ENCODE measurements around the gene CD2AP. TPM values are rescaled to one million over a fixed set of nuclear protein-coding genes. Genes with fewer than 3 reads are reported as not detected.
A peak's percentile ranks its signal among the peaks of the same experiment; 100 is the strongest.
"Not testable (repeated sequence)": the region's sequence is repeated elsewhere in the genome, so short reads cannot be mapped to it uniquely, and the experiment has no call there.

Gene CD2AP
- total RNA-seq, 1 experiment from 2014 or later: 10.4 TPM

GRCh38 chr6:47556459-47556858 lies 78.9 kb downstream of the CD2AP start:
- DNase-seq (ENCODE audit: low read depth): not testable (repeated sequence)

DNA sequence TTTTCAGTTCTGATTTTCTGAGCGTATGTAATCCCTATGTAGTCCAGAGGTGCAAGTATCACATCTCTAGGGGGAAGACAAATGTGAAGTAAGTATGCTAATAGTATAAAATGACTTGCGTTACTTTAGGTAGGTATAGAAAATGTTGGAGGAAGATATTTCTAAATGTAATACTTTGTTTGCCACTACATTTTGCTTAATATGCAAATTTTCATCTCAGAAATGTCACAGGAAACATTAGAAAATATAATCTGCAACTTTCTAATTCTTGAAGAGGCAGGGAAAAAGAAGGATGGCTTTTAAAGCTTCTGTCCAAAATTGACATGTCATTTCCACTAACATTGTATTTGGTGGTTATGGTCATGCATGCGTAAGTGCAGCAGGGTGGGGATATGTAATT lies 85.6 kb downstream of the CD2AP start:
- DNase-seq (ENCODE audit: low read depth): no peak

- not testable (repeated sequence) for DNase-seq (ENCODE audit: low read depth)
Observed at GRCh38 chr6:47566602-47567001, 89.0 kb downstream of the CD2AP start.

GRCh38 chr6:47567586-47567985 lies 90.0 kb downstream of the CD2AP start:
- DNase-seq (ENCODE audit: low read depth): no peak

DNA sequence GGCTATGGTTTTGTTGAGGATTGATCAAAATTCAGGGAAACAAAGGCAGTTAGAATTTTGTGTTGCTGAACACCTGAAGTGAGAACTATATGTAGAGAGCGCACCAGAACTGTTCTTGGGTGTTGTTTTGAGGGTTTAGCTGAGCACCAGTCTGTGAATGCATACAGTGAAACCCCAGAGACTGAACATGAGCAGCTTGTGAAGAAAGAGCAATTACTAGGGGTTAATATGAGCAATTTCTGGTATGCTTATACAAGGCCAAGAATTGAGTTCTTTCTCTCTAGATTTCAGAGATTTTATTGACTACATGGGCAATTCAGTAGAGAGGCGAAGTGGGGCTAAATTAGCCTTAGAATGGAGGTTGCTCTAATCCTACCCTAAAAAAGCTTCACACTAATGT lies 93.9 kb downstream of the CD2AP start:
- DNase-seq (ENCODE audit: low read depth): no peak

GRCh38 chr6:47573109-47573508 lies 95.5 kb downstream of the CD2AP start:
- no peak for DNase-seq (ENCODE audit: low read depth)

GRCh38 chr6:47574789-47575188 lies 97.2 kb downstream of the CD2AP start:
- no peak for DNase-seq (ENCODE audit: low read depth)

- DNase-seq (ENCODE audit: low read depth): no peak
Observed at GRCh38 chr6:47579040-47579439, 101.5 kb downstream of the CD2AP start.

DNA sequence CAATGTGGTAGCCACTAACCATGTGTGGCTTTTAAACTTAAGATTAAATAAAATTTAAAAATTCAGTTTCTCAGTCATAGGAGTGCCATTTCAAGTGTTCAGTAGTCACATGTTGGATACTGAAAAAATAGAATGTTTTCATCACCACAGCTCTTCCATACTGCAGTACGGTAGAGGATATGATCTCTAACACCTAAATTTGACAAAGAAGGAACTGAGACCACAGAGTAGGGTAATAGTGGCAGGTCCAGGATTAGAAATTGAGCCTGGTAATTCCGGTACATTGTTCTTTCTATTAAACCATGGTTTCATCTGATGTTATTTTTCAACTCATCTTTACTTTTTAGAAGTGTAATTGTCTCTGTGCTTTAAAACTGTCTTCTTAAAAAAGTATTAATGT lies 104.0 kb downstream of the CD2AP start:
- DNase-seq (ENCODE audit: low read depth): no peak

- DNase-seq (ENCODE audit: low read depth): peak; percentile 4
Observed at GRCh38 chr6:47587493-47587892, 109.9 kb downstream of the CD2AP start.

DNA sequence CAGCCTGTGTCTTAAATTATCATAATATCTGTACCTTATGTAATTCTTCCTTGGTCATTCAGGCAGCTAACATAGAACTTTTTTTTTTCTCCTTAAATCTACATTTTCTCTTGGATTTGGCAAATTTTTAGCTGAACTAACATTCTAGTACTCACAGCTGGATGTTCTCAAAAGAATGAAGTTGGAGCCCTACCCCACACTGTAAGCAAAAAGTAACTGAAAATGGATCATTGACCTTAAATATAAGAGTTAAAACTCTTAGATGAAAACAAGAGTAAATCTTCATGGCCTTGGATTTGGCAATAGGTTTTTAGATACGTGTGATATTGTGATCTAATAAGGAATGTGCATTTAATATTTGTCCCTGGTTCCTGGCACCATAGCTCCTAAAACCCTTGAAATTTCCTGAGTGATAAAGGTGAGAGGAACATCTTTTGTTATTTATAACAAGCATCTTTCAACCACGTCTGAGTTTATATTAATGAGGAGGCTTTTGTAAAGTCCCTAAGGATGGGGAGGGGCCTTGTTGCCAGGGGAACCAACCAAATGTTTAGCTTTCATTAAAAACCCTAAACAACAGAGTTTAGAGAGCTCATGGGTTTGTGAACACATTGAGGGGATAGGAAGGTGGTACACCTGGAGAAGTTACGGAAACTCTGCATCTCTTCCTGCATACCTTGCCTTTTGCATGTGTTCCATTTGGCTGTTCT lies 114.7 kb downstream of the CD2AP start:
- no peak for DNase-seq (ENCODE audit: low read depth)

GRCh38 chr6:47593979-47594378 lies 116.4 kb downstream of the CD2AP start:
- no peak for DNase-seq (ENCODE audit: low read depth)

DNA sequence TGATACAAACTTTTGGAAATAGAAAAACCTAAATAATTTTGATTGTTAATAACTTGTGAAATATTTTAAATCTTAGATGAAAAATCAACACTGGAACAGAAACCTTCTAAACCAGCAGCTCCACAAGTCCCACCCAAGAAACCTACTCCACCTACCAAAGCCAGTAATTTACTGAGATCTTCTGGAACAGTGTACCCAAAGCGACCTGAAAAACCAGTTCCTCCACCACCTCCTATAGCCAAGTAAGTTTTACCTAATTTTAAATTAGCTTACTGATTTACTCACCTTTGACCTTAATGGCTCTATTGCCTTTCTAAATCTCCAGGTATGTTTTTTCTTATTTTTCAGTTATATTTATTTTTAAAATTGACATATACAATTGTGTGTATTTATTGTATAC lies 118.2 kb downstream of the CD2AP start:
- no peak for DNase-seq (ENCODE audit: low read depth)

DNA sequence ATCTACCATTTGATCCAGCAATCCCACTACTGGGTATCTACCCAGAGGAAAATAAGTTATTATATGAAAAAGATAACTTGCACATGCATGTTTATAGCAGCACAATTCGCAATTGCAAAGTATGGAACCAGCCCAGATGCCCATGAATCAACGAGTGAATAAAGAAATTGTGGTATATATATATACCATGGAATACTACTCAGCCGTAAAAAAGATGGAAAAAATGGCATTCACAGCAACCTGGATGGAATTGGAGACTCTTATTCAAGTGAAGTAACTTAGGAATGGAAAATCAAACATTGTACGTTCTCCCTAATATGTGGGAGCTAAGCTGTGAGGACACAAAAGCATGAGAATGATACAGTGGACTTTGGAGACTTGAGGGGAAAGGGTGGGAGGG lies 120.8 kb downstream of the CD2AP start:
- no peak for DNase-seq (ENCODE audit: low read depth)

DNA sequence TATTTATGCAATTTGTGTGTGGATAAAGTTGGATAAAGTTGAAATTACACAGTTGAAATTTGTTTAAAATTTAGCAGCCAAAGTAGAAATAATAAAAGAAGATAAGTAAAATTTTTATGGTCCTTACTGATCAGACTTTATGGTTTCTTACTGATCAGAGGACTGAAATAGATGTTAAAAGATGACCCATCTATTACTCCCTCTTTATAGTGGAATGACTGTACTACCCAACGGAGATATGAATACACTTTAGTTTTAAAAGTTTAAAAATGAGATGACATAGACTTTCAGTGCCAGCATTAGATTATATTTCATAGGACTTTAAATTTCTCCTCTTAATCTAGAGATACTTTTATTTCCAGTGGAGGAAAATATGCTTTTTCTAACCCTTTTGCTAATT lies 121.9 kb downstream of the CD2AP start:
- DNase-seq (ENCODE audit: low read depth): no peak

DNA sequence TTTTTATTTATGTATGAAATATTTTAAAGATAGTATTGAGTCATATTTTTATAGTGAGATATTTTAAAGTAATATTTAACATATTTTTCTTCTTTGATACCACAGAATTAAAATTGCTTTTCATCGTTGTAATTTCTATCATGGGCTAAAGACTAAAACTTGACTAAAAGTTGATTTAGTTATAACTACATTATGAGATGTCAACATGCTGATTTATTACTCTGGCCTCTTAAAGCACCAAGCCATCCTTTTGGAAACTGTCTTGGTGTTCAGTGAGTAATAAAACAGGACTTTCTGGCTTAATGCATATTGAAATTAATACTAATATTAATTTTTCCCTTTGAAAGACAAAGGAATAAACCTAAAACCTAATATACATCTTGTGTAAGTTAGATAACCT lies 125.6 kb downstream of the CD2AP start:
- DNase-seq (ENCODE audit: low read depth): no peak

DNA sequence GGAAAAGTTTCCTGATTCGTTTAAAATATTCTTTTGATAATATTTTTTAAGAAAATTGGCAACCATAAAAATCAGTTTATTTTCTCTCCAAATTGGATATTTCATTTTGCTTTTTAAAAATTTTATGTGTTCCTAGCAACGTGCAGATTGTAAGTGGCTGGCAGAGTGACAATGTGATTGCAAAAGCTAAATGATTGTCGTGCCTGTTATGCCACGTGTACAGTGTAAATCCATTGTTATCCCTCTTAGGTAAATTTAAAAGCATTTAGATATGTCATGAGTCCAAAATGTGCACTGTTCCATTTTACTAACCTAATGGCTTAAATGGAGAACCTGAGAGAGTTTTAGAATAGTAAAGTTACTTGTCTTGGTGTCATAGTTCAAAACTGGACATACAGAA lies 126.4 kb downstream of the CD2AP start:
- DNase-seq (ENCODE audit: low read depth): no peak

DNA sequence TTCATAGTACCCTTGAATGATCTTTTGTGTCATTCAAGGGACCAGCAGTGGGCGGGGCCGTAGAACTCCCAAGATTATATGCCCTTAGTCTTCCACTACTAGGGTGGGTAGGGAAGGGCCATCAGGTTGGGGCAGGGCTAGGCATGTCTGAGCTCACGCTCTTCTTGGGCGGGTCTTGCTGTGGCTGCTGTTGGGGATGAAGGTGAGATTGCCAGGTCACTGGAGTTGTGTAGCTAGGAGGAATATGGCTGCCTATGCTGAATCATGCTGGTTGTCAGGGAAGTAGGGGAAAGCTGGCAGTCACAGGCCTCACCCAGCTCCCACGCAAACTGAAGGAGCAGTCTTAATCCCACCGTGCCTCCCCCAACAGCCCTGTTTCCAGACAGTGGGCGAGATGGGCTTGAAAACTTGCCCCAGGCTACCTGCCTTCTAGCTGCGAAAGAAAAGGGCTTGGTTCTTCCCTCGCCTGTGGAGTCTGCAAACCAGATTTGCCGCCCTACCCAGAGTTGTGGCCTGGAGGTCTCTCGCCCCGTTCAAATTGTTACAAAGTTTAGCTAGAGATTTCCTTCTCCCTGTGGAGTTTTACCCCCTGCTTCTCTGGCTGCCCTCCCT lies 144.4 kb downstream of the CD2AP start:
- DNase-seq (ENCODE audit: low read depth): no peak

DNA sequence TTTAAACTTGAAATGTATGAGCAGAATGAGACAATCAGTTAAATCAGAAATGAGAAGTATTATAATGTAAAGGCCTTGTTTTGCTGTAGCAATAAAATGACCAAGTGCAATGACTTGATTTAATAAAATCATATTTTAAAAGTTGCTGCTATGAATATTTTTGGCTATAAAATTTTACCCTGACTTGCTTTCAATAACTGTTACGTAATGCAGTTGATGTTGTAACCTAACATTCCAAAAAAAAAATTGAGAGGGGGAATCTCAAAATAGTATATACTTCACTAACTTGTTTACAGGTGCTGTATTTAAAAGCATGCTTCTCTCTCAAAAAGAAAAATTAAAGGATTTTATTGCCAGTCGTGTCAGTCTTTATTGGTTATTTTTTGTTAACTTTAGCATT lies 149.2 kb downstream of the CD2AP start:
- no peak for DNase-seq (ENCODE audit: low read depth)

DNA sequence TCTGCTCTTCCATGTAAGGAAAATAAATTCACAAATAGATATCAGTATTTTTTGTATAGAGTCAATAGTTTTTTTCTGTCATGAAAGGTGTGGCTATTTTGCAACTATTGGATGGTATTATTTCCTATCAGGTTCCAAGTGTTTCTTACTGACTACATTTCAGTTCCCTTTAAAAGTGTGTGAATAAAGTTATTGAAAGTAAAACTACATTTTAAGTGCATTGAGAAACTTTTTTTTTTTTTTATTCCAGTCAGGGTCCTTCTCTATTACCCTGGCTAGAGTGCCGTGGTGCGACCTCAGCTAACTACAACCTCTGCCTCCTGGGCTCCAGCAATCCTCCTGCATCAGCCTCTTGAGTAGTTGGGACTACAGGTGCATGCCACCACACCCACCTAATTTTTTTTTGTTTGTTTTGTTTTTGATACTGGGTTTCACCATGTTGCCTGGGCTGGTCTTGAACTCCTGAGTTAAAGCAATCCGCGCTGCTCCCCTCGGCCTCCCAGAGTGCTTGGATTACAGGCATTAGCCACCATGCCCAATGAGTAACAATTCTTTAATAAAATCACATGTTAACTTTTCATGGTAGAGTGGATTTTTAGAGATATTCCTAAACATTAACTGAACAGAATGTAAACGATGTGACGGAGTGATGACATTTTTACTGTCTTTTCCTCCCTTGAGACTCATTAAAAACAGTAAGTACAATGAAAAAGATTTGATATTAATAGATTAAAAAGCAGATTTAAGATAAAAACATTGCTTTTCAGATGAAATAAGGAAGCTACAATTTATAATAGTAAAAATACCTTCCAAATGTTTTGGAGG lies 151.1 kb downstream of the CD2AP start:
- no peak for DNase-seq (ENCODE audit: low read depth)

GRCh38 chr6:47629954-47630353 lies 152.4 kb downstream of the CD2AP start:
- DNase-seq (ENCODE audit: low read depth): no peak

DNA sequence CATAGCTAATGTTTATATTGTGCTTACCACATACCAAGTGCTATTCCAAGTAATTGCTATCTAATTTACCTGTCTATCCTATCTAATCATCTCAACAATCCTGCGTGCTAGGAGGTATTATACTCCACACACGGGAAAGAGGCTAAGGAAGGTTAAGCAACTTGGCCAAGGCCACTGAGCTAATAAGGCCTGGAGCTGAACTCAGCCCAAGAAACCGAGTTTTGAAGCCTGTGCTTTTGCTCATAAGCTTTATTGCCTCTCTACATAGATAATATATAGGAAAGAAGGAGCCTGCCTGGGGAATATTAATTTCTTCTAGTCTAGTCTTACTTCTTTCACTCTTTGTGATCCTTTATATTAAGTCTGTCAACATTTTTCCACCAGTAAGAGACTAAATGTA lies 153.0 kb downstream of the CD2AP start:
- DNase-seq (ENCODE audit: low read depth): no peak

DNA sequence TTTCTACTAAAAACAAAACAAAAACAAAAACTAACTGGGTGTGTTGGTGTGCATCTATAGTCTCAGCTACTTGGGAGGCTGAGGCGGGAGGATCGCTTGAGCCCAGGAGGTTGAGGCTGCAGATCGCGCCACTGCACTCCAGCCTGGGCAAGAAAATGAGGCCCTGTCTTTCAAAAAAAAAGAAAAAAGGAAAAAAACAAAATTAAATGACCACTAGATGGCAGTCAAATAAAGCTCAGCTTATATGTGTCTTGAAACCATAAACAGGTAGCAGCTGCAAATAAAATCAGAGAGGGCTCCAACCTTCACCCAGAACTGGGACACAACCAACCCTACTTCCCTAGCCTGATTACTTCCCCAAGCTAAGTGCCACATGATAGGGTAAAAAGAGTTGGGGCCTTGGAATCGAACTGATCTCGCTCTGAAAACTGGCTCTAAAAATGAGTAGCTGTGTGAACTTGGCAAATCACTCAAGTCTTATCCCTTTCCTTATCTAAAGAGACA lies 153.7 kb downstream of the CD2AP start:
- peak; percentile 63 for DNase-seq (ENCODE audit: low read depth)

Data from LHCN-M2 (cell line).